ENCODE data around the gene SIX5. TPM values are rescaled to one million over a fixed set of nuclear protein-coding genes. Genes with fewer than 3 reads are reported as not detected.
"Not testable (repeated sequence)": the region's sequence is repeated elsewhere in the genome, so short reads cannot be mapped to it uniquely, and the experiment has no call there.

Gene SIX5
- total RNA-seq, 1 donor from 2014 or later, result 20.7 TPM

DNA sequence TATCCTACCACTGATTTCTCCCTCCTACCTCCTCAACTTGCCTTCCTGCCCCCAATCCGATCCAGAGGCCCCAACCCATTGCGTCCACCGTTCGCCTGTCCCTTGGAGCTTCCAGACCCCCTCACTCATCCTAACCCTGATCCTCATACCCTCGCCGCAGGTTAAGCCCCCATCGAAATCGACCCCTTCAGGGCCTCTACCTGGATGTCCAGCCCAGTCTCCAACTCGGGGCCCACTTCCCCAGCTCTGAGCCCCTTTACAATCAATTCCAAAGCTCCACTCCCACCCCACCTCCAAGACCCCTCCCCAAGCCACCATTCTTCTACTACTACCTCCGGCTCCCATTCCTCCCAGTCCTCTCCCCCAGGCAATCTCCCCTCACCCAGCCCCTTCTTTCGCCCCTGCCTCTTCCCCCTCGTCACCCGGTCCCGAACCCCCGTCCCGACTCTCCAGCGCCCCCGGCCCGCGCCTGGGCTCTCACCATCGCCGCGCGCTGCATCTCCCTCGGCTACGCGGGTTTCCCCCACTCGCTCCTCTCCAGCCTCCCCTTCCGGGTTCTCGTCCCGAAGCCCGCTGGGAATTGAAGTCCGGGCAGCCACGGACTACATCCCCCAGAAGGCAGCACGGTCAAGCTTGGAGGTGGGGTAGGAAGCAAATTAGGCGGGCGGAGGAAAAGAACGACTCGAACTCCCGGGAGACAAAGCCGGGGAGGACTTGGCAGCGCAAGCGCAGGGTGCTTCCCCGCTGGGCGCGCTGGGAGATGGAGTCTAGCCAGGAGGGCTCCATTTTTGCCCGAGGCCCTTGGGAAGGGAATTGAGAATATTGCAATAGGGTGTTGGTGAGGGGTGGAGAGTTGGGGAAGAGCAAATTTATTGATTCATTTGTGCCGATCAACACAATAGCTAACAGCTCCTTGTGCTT, 38.4 kb downstream of the SIX5 start, which contains the start of gene FBXO46:
TSS of gene FBXO46 (minus strand) at position 529 of the 921 bp plus-strand sequence. CDS start 17,401 bp downstream, outside the sequence.
- DNase-seq (ENCODE audit: low spot score), result peak; percentile 98
- intact Hi-C loops (cut with DNase I), result loop anchor here (2.0 to 5.0 kb wide), 3 partner anchors 14 to 38 kb away; partner anchors contain the start of genes QPCTL and SNRPD2

DNA sequence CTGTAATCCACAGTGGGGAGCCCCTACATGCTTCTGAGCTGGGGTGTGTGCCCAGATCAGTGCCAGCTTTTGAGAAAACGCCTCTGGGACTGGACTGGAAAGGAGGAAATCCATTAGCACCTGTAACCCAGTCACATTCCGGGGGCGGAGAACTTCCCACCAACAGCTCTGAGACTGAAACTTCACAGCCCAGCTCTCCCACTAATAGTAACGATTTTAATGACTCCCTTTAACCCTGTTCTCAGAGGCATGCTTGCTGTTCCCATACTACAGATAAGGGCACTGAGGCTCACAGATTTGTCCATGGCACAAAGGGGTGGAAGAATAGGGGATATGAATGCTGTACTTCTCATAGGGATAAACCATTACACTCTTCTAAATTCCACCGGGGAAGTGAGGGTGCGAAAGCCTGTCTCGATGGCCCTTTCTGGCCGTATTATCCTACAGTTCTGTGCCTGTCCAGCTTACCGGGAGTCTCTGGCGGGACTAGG, 39.2 kb downstream of the SIX5 start:
- DNase-seq (ENCODE audit: low spot score), result no peak
- intact Hi-C loops (cut with DNase I), result loop anchor here (2.0 to 5.0 kb wide), 3 partner anchors 13 to 38 kb away; partner anchors contain the start of genes QPCTL and SNRPD2

DNA sequence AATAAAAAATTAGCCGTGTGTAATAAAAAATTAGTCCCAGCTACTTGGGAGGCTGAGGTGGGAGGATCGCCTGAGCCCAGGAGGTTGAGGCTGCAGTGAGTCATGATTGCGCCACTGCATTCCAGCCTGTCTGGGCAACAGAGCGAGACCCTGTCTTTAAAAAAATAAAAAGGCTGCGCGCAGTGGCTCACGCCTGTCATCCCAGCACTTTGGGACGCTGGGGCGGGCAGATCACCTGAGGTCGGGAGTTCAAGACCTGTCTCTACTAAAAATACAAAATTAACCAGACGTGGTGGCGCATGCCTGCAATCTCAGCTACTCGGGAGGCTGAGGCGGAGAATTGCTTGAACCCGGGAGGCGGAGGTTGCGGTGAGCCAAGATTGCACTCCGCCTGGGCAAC, 40.4 kb downstream of the SIX5 start:
- intact Hi-C loops (cut with DNase I); DNase-seq (ENCODE audit: low spot score): not testable (repeated sequence)

DNA sequence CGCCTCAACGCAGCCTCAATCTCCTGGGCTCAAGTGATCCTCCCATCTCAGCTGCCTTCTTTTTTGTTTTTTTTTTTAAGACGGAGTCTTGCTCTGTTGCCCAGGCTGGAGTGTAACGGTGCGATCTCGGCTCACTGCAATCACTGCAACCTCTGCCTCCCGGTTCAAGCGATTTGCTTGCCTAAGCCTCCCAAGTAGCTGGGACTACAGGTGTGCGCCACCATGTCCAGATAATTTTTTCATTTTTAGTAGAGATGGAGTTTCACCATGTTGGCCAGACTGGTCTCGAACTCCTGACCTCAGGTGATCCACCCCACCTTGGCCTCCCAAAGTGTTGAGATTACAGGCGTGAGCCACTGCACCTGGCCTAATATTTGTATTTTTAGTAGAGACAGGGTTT, 49.0 kb downstream of the SIX5 start:
- DNase-seq (ENCODE audit: low spot score); intact Hi-C loops (cut with DNase I): not testable (repeated sequence)

DNA sequence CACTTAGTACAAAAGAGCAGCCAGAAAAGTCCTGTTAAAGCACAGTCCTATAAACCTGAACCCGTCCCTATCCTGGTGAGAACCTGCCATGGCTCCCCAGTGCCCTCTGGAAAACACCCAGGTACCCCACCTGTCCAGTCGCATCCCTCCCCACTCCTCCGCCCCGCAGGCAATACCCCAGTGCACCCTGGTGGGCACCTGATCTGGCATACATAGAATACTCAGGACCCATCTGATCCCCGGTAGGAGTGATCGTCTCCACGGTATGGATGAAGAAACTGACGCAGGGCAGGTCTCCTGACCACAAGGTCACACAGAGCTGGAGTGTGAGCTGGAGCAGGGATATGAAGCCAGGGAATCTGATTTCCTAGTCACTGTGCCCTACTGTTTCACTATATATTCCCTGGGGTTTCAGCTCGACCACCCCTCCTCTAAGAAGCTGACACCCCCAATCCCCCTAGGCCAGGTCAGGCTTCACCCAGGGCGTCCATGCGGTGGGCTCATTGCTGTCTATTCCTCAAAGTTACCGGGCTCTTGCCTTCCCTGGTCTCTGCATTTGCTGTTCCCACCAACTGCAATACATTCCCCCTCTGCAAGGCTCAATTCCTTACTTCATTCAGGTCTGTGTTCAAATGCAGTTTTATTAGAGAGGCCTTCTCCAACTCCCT, 50.9 kb downstream of the SIX5 start:
- no peak for DNase-seq (ENCODE audit: low spot score)
- intact Hi-C loops (cut with DNase I), result loop anchor here (2.0 kb wide), 3 partner anchors 13 to 51 kb away; partner anchors contain the start of genes FBXO46, QPCTL and SIX5

DNA sequence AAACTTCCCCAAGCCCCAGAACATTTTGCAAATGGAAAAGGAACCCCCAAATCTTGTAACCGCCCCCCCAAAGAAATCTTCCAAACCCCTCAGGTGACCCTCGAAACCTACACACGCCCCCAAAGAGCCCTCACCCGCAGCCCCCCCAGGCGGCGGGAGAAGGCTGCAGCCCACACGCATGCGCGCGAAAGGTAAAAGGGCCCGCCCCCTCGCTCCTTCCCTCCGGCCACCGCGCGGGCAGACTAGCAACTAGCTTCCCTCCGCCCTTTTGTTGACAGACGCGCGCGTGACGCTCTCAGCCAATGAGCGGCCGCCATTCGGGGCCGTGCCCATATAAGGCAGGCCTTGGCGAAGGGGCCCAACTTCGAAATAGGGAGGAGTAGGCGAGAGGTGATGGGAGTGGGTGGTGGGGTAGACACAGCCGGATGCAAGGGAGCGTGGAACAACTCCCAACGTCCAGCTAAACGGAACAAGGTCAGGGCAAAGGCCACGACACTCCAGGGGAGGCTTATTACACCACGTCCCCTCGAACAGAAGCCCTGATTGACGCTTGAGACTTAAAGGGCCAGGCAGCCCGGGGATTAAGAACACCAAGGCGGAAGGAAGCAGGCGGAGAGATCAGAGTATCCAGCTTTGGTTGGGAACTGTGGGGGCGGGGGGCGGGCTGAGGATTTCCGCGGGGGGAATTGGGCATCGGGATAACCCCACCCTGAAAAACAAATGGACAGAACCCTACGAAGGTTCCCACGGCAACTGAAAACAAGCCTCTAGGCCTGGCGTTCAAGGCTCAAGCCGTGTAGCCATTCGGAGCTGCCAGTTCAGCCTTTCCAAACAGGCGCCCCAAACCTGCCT, 51.7 kb downstream of the SIX5 start:
- intact Hi-C loops (cut with DNase I), result loop anchor here (2.0 kb wide), 3 partner anchors 13 to 51 kb away; partner anchors contain the start of genes FBXO46, QPCTL and SIX5

DNA sequence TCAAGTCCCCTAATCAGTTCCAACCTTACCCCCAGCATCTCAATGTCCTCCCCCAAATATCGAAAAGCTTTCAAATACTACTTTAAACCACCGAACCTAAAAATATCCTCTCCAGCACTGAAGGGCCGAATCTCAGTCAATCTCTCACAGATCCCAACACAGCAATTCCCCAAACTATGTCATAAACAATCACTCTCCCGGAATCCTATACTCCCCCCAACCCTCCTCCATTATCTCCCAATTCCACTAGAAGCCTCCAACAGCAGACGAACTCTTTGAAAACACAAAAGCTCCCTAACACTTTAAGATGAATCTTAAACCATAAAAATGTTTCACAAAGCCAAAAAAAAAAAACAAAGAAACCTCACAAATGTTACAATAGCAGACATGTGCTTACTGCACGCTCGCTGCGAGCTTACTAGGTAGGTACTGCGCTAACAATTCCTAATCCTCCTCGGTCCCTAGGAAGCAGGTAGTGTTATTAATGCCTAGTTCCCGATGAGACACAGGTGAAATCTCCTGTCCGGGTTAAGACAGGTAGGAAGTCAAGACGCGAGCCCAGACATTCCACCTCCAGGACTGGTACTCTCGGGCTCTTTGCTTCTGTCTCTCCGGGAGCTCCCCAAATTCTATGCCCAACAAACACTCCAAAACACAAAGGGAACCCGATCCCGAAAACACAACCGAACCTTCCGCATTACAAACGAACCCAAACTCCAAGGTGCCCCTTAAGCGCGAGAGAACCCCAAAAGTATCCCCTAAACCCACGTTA, 52.5 kb downstream of the SIX5 start:
- intact Hi-C loops (cut with DNase I), result loop anchor here (2.0 kb wide), 3 partner anchors 14 to 52 kb away; partner anchors contain the start of genes FBXO46, QPCTL and SIX5
- no peak for DNase-seq (ENCODE audit: low spot score)

More for the DNA sequence above, 51.7 kb downstream of the SIX5 start:
- DNase-seq (ENCODE audit: low spot score), result peak; percentile 100

DNA sequence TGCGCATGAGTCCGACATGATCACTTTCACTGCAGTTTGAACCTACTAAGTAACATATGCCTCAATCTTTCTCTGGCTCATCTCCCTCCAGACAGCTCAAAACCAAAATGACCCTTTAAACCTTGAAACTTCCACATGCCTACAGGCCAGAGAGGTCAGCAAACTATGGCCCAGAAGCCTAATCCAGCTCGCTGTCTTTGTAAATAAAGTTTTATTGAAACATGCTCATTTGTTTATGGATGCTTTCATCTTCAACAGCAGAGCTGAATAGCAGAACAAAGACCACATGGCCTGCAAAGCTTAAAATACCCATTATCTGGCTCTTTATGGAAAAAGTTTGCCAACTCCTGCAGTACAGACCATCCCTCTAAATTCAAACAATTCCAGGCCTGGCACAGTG, 53.9 kb downstream of the SIX5 start:
- intact Hi-C loops (cut with DNase I), result no loop called here
- no peak for DNase-seq (ENCODE audit: low spot score)

Other genes starting within 250 kb of the SIX5 start
- gene OPA3, start 184.4 kb downstream of the SIX5 start, total RNA-seq, result 15.3 TPM
- 6.9 TPM for gene GPR4, start 167.0 kb downstream of the SIX5 start, total RNA-seq
- gene EML2, start 129.9 kb downstream of the SIX5 start, total RNA-seq, result 45.8 TPM
- 6.9 TPM for gene GIPR, start 101.0 kb downstream of the SIX5 start, total RNA-seq
- 210 TPM for gene SNRPD2, start 77.3 kb downstream of the SIX5 start, total RNA-seq
- 2.6 TPM for gene QPCTL, start 76.6 kb downstream of the SIX5 start, total RNA-seq
- 8.2 TPM for gene FBXO46, start 38.4 kb downstream of the SIX5 start, total RNA-seq
- not detected for gene MEIOSIN, start 35.8 kb downstream of the SIX5 start, total RNA-seq
- 441 TPM for gene DMPK, start 13.2 kb upstream of the SIX5 start, total RNA-seq
- gene DMWD, start 23.6 kb upstream of the SIX5 start, total RNA-seq, result 120 TPM
- 0.16 TPM for gene RSPH6A, start 46.1 kb upstream of the SIX5 start, total RNA-seq
- gene SYMPK, start 93.9 kb upstream of the SIX5 start, total RNA-seq, result 33.6 TPM
- gene FOXA3, start 95.1 kb upstream of the SIX5 start, total RNA-seq, result not detected
- 17.4 TPM for gene IRF2BP1, start 116.9 kb upstream of the SIX5 start, total RNA-seq
- 10.3 TPM for gene MYPOP, start 133.4 kb upstream of the SIX5 start, total RNA-seq
- gene NANOS2, start 145.5 kb upstream of the SIX5 start, total RNA-seq, result not detected
- 5.9 TPM for gene NOVA2, start 204.6 kb upstream of the SIX5 start, total RNA-seq
- 10.4 TPM for gene CCDC61, start 226.2 kb upstream of the SIX5 start, total RNA-seq

Data from cardiac septum (tissue), 1 donor.